KOPT-K1 (cell line): Measurements from ENCODE around the gene EIF1AD.
"Not testable (repeated sequence)": the region's sequence is repeated elsewhere in the genome, so short reads cannot be mapped to it uniquely, and the experiment has no call there.

Experiments
- H3K27ac ChIP-seq: fragments of 200-600 bp; sonication (generic); 2 replicates; pipeline ENCODE4 v1.5.1; 2016; ENCODE audit warnings: antibody characterized with exemption, mild to moderate bottlenecking, low read depth, low read length; ENCODE audit not compliant: poor library complexity, severe bottlenecking
- H3K36me3 ChIP-seq: fragments of 200-600 bp; sonication (generic); 2 replicates; pipeline ENCODE4 v1.5.1; 2017; ENCODE audit warnings: antibody characterized with exemption, mild to moderate bottlenecking, low read length, moderate library complexity; ENCODE audit not compliant: insufficient read depth
- H3K9me3 ChIP-seq: fragments of 200-600 bp; sonication (generic); 2 replicates; pipeline ENCODE4 v1.5.1; 2017; ENCODE audit warnings: antibody characterized with exemption, low read length, mild to moderate bottlenecking; ENCODE audit not compliant: insufficient read depth, poor library complexity, severe bottlenecking

The EIF1AD gene

GRCh38 chr11:66035653-66036333, 33.8 kb upstream of the EIF1AD start:
- Histone ChIP-seq H3K27ac (no peak overlapping the region), H3K36me3 (no peaks in the 10 kb centered on the region), H3K9me3 (no peaks in the 10 kb centered on the region)

GRCh38 chr11:66032957-66033735, 31.2 kb upstream of the EIF1AD start:
- Histone ChIP-seq H3K9me3 (no peaks in the 10 kb centered on the region), H3K36me3 (no peaks in the 10 kb centered on the region), H3K27ac (no peak overlapping the region)

GRCh38 chr11:66026017-66026529, 24.1 kb upstream of the EIF1AD start, which contains the start of gene CATSPER1:
CATSPER1 (minus strand) TSS chr11:66026479; CDS start chr11:66026379, 100 bp downstream.
- Histone ChIP-seq H3K36me3 (no peaks in the 10 kb centered on the region), H3K9me3 (no peaks in the 10 kb centered on the region), H3K27ac (no peak within 1 kb of the TSS)

- H3K9me3 ChIP-seq, H3K36me3 ChIP-seq, H3K27ac ChIP-seq: not testable (repeated sequence)
Measured at GRCh38 chr11:66023186-66023440, 21.2 kb upstream of the EIF1AD start.

DNA sequence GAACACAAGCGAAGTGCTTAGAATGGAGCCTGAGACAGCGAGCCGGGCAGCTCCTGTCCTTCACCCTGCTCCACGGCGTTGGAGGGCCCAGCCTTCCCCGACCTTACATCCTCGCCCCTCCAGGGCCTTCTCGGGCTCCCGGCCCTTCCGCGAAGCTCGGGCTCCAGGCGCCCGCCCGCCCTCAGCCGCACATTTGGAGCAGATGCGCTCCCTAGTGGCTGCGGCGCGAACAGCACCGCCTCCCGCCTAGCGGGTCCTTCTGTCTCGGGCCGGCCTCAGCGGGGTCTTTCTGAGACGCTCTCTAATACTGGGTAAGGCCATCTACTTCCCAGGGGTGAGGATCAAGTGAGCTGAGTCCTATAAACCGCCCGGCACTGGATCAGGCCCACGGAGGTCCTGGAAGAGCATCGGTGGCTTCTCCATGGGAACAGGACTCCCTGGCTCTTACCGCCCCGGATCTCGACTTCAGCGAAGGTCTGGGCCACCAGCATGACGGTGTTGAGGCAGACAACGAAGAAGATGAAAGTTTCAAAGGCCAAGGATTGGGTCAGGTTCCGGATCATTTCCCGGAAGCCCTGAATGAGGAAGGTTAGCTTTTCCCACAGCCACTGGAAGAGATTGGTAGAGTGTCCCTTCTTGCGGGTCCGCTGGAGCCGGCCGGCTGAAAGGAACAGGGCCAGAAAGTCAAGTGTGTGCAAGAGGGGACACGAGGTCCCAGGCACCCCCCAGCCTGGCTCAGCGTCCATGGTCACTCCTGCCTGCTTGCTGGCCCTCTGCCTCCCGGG, 20.6 kb upstream of the EIF1AD start:
- Histone ChIP-seq H3K36me3 (no peaks in the 10 kb centered on the region), H3K9me3 (no peaks in the 10 kb centered on the region), H3K27ac (no peak overlapping the region)

GRCh38 chr11:66020618-66021357, 18.8 kb upstream of the EIF1AD start:
- Histone ChIP-seq H3K36me3 (no peaks in the 10 kb centered on the region), H3K27ac (no peak overlapping the region), H3K9me3 (no peaks in the 10 kb centered on the region)

GRCh38 chr11:66020212-66020611, 18.3 kb upstream of the EIF1AD start:
- H3K36me3 ChIP-seq, result no peaks in the 10 kb centered on the region
- no peak overlapping the region for H3K27ac ChIP-seq
- H3K9me3 ChIP-seq, result no peaks in the 10 kb centered on the region

GRCh38 chr11:66017321-66017720, 15.4 kb upstream of the EIF1AD start:
- Histone ChIP-seq H3K27ac (no peak overlapping the region), H3K9me3 (no peaks in the 10 kb centered on the region), H3K36me3 (no peaks in the 10 kb centered on the region)

- H3K36me3 ChIP-seq, result no peaks in the 10 kb centered on the region
- no peak overlapping the region for H3K27ac ChIP-seq
- H3K9me3 ChIP-seq, result no peaks in the 10 kb centered on the region
Measured at GRCh38 chr11:66016793-66017177, 14.8 kb upstream of the EIF1AD start.

DNA sequence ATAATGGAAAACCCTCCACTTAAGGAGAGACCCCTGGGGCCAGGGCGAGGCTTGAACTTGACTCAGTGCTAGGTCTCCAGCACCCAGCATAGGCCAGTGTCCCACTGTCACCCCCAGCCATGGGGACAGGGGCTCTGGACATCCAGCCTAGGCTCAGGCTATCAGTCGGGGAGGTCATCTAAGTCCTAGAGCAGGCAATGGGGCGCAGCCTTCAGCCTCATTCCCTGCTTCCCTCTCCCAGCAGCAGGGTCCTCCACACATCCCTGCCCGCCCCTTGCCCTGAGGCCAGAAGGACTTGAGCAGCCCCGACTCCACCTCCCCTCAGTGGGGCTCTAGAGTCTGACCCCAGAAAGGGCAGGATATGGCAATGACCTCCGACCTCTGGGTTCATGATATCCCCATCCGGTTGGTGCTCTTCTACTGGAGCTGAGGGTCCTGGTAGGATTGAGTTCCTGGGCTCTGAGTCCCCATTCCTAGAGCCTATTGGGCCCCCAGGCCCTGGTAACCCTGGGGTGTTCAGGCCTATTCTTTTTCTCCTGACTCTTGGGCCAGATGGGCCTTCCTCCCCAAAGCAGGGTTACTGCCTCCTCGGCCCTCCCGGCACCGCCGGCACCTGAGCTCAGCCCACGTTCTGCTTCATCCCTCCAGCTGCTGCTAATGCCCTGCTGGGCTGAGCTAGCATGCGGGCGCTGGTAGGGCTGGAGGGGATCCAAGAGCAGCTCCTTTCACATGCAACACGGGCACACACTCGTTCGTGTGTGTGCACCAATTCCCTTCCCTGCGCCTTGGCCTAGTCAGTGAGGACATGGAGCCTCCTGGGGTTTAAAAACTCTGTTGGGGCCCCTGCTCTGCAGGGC, 14.2 kb upstream of the EIF1AD start:
- no peak overlapping the region for H3K27ac ChIP-seq
- no peaks in the 10 kb centered on the region for H3K36me3 ChIP-seq
- no peaks in the 10 kb centered on the region for H3K9me3 ChIP-seq

- Histone ChIP-seq H3K36me3 (no peaks in the 10 kb centered on the region), H3K9me3 (no peaks in the 10 kb centered on the region), H3K27ac (no peak overlapping the region)
Measured at GRCh38 chr11:66015454-66015881, 13.5 kb upstream of the EIF1AD start.

GRCh38 chr11:66014804-66015453, 13.0 kb upstream of the EIF1AD start:
- H3K36me3 ChIP-seq, result no peaks in the 10 kb centered on the region
- no peaks in the 10 kb centered on the region for H3K9me3 ChIP-seq
- H3K27ac ChIP-seq, result no peak overlapping the region

- Histone ChIP-seq H3K36me3 (no peaks in the 10 kb centered on the region), H3K9me3 (no peaks in the 10 kb centered on the region), H3K27ac (no peak overlapping the region)
Measured at GRCh38 chr11:66013762-66014100, 11.8 kb upstream of the EIF1AD start.
